ENCODE data around the gene PPP1R3G. TPM values are rescaled to one million over a fixed set of nuclear protein-coding genes. Genes with fewer than 3 reads are reported as not detected.

PPP1R3G gene
- total and polyA plus RNA-seq, 2 of the 13 experiments (the other 11 are each of a cell fraction or from before 2014, with no cell fraction given) = 1.2 to 1.3 TPM

DNA sequence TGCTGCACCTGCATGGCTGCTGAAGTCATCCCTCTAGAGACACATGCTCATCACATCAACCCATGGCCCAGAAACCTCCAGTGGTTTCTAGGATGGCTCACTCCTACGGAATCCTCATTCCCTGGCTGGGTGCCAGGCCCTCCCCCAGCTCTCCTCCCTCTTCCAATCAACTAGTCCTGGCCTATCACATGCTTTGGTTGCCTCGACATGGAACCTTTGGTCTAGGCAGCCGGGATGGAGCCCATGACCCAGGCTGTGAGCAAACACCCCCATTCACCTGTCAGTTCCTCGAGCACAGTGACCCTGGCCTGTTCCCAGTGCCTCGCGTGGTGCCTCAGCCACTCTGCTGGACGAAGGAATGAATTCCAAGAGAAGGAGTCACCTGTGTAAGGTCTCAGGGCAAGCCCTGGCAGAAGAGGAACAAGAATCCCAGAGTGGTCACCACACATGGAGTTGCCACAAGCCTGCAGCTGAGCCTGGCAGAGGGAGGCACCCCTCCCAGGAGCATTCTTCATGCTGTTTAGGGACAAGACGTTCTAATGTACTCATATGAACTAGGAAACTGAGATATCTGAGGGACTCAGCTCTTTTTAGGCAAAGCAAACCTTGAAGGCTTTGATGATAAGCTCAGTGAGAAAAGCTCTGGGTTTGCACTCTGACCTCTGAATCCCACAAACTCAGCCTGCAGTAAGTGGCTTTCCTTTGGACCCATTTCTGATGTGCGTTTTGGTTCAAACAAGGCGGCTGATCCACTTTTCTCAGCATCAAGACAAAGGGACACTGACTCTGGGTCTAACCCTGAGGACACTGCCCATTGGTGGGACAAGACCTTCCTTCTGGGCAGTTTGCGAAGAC is 40.2 kb downstream of the PPP1R3G start (continued):
- TF ChIP-seq, protein P1, sequence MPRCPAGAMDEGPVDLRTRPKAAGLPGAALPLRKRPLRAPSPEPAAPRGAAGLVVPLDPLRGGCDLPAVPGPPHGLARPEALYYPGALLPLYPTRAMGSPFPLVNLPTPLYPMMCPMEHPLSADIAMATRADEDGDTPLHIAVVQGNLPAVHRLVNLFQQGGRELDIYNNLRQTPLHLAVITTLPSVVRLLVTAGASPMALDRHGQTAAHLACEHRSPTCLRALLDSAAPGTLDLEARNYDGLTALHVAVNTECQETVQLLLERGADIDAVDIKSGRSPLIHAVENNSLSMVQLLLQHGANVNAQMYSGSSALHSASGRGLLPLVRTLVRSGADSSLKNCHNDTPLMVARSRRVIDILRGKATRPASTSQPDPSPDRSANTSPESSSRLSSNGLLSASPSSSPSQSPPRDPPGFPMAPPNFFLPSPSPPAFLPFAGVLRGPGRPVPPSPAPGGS (CRISPR knock-in tag; IDR thresholded peaks at IDR 0.05) = no peak; the same call in 1 of the 2 replicates
- TF ChIP-seq, protein P2, sequence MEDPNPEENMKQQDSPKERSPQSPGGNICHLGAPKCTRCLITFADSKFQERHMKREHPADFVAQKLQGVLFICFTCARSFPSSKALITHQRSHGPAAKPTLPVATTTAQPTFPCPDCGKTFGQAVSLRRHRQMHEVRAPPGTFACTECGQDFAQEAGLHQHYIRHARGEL (CRISPR knock-in tag; IDR thresholded peaks at IDR 0.05) = no peak
- TF ChIP-seq, protein P3, sequence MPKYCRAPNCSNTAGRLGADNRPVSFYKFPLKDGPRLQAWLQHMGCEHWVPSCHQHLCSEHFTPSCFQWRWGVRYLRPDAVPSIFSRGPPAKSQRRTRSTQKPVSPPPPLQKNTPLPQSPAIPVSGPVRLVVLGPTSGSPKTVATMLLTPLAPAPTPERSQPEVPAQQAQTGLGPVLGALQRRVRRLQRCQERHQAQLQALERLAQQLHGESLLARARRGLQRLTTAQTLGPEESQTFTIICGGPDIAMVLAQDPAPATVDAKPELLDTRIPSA (CRISPR knock-in tag; IDR thresholded peaks at IDR 0.05; ENCODE audit: borderline replicate concordance) = no peak
- TF ChIP-seq ZNF564 (CRISPR knock-in tag; IDR thresholded peaks at IDR 0.05) = no peak
- no peak for TF ChIP-seq TCF7L2 (IDR thresholded peaks at IDR 0.05; ENCODE audit: low read depth, low read length)
- no peak for TF ChIP-seq SAFB2 (CRISPR knock-in tag; IDR thresholded peaks at IDR 0.05; ENCODE audit: borderline replicate concordance, low read depth)
- no peak for TF ChIP-seq ZNF619 (CRISPR knock-in tag; IDR thresholded peaks at IDR 0.05)
- TF ChIP-seq, protein P4, sequence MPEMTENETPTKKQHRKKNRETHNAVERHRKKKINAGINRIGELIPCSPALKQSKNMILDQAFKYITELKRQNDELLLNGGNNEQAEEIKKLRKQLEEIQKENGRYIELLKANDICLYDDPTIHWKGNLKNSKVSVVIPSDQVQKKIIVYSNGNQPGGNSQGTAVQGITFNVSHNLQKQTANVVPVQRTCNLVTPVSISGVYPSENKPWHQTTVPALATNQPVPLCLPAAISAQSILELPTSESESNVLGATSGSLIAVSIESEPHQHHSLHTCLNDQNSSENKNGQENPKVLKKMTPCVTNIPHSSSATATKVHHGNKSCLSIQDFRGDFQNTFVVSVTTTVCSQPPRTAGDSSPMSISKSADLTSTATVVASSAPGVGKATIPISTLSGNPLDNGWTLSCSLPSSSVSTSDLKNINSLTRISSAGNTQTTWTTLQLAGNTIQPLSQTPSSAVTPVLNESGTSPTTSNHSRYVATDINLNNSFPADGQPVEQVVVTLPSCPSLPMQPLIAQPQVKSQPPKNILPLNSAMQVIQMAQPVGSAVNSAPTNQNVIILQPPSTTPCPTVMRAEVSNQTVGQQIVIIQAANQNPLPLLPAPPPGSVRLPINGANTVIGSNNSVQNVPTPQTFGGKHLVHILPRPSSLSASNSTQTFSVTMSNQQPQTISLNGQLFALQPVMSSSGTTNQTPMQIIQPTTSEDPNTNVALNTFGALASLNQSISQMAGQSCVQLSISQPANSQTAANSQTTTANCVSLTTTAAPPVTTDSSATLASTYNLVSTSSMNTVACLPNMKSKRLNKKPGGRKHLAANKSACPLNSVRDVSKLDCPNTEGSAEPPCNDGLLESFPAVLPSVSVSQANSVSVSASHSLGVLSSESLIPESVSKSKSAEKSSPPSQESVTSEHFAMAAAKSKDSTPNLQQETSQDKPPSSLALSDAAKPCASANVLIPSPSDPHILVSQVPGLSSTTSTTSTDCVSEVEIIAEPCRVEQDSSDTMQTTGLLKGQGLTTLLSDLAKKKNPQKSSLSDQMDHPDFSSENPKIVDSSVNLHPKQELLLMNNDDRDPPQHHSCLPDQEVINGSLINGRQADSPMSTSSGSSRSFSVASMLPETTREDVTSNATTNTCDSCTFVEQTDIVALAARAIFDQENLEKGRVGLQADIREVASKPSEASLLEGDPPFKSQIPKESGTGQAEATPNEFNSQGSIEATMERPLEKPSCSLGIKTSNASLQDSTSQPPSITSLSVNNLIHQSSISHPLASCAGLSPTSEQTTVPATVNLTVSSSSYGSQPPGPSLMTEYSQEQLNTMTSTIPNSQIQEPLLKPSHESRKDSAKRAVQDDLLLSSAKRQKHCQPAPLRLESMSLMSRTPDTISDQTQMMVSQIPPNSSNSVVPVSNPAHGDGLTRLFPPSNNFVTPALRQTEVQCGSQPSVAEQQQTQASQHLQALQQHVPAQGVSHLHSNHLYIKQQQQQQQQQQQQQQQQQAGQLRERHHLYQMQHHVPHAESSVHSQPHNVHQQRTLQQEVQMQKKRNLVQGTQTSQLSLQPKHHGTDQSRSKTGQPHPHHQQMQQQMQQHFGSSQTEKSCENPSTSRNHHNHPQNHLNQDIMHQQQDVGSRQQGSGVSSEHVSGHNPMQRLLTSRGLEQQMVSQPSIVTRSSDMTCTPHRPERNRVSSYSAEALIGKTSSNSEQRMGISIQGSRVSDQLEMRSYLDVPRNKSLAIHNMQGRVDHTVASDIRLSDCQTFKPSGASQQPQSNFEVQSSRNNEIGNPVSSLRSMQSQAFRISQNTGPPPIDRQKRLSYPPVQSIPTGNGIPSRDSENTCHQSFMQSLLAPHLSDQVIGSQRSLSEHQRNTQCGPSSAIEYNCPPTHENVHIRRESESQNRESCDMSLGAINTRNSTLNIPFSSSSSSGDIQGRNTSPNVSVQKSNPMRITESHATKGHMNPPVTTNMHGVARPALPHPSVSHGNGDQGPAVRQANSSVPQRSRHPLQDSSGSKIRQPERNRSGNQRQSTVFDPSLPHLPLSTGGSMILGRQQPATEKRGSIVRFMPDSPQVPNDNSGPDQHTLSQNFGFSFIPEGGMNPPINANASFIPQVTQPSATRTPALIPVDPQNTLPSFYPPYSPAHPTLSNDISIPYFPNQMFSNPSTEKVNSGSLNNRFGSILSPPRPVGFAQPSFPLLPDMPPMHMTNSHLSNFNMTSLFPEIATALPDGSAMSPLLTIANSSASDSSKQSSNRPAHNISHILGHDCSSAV (CRISPR knock-in tag; IDR thresholded peaks at IDR 0.05; ENCODE audit: borderline replicate concordance) = no peak
- TF ChIP-seq ZNF121 (CRISPR knock-in tag; IDR thresholded peaks at IDR 0.05) = no peak
- TF ChIP-seq, protein P5, sequence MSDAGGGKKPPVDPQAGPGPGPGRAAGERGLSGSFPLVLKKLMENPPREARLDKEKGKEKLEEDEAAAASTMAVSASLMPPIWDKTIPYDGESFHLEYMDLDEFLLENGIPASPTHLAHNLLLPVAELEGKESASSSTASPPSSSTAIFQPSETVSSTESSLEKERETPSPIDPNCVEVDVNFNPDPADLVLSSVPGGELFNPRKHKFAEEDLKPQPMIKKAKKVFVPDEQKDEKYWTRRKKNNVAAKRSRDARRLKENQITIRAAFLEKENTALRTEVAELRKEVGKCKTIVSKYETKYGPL (CRISPR knock-in tag; IDR thresholded peaks at IDR 0.05) = no peak
- TF ChIP-seq SMYD3 (CRISPR knock-in tag; IDR thresholded peaks at IDR 0.05) = no peak
- no peak for TF ChIP-seq ZNF552 (CRISPR knock-in tag; IDR thresholded peaks at IDR 0.05; ENCODE audit: borderline replicate concordance)
- TF ChIP-seq ZNF101 (CRISPR knock-in tag; IDR thresholded peaks at IDR 0.05; ENCODE audit: borderline replicate concordance, low read depth) = no peak
- TF ChIP-seq ZNF367 (CRISPR knock-in tag; IDR thresholded peaks at IDR 0.05; ENCODE audit: borderline replicate concordance) = no peak
- no peak for TF ChIP-seq ESRRA (CRISPR knock-in tag; IDR thresholded peaks at IDR 0.05; ENCODE audit: low read depth)
- TF ChIP-seq TBP (CRISPR knock-in tag; IDR thresholded peaks at IDR 0.05) = no peak
- TF ChIP-seq PLRG1 (conservative IDR thresholded peaks at IDR 0.05) = no peak
- 0 out of 2 replicates have a peak, but pooled peaks have one; percentile 49 for TF ChIP-seq ZSCAN29 (CRISPR knock-in tag; conservative IDR thresholded peaks at IDR 0.05)
